ENCODE results near the gene AQP3. TPM values are rescaled to one million over a fixed set of nuclear protein-coding genes. Genes with fewer than 3 reads are reported as not detected.
A peak's percentile ranks its signal among the peaks of the same experiment; 100 is the strongest.
"Not testable (repeated sequence)": the region's sequence is repeated elsewhere in the genome, so short reads cannot be mapped to it uniquely, and the experiment has no call there.

Gene AQP3
- total RNA-seq, 1 donor from 2014 or later: 0.18 TPM

GRCh38 chr9:33419708-33420303, 27.6 kb downstream of the AQP3 start:
- no peak for DNase-seq (ENCODE audit: extremely low read depth, low read depth, low spot score)

- DNase-seq (ENCODE audit: extremely low read depth, low read depth, low spot score): no peak
These were observed 29.3 kb downstream of the AQP3 start for GRCh38 chr9:33418090-33418489.

- no peak for DNase-seq (ENCODE audit: extremely low read depth, low read depth, low spot score)
These were observed 30.4 kb downstream of the AQP3 start for GRCh38 chr9:33416996-33417395.

- DNase-seq (ENCODE audit: extremely low read depth, low read depth, low spot score): peak; percentile 7
These were observed 31.8 kb downstream of the AQP3 start for GRCh38 chr9:33415501-33416038.

GRCh38 chr9:33414889-33415500, 32.4 kb downstream of the AQP3 start:
- no peak for DNase-seq (ENCODE audit: extremely low read depth, low read depth, low spot score)

- no peak for DNase-seq (ENCODE audit: extremely low read depth, low read depth, low spot score)
These were observed 33.1 kb downstream of the AQP3 start for GRCh38 chr9:33414268-33414667.

GRCh38 chr9:33408087-33408486, 39.3 kb downstream of the AQP3 start:
- no peak for DNase-seq (ENCODE audit: extremely low read depth, low read depth, low spot score)

- no peak for DNase-seq (ENCODE audit: extremely low read depth, low read depth, low spot score)
These were observed 40.3 kb downstream of the AQP3 start for GRCh38 chr9:33407061-33407460.

GRCh38 chr9:33404788-33405362, 42.5 kb downstream of the AQP3 start:
- DNase-seq (ENCODE audit: extremely low read depth, low read depth, low spot score): no peak

- DNase-seq (ENCODE audit: extremely low read depth, low read depth, low spot score): no peak
These were observed 43.2 kb downstream of the AQP3 start for GRCh38 chr9:33403941-33404787.

GRCh38 chr9:33402371-33402770, 45.0 kb downstream of the AQP3 start, which contains the start of gene AQP7:
Gene AQP7, minus strand, starts transcription at chr9:33402568. Its CDS starts 1,306 bp downstream, at chr9:33401262.
- not testable (repeated sequence) for DNase-seq (ENCODE audit: extremely low read depth, low read depth, low spot score)

GRCh38 chr9:33401809-33402208, 45.6 kb downstream of the AQP3 start:
- not testable (repeated sequence) for DNase-seq (ENCODE audit: extremely low read depth, low read depth, low spot score)

GRCh38 chr9:33399047-33399446, 48.3 kb downstream of the AQP3 start:
- DNase-seq (ENCODE audit: extremely low read depth, low read depth, low spot score): not testable (repeated sequence)

- DNase-seq (ENCODE audit: extremely low read depth, low read depth, low spot score): not testable (repeated sequence)
These were observed 49.6 kb downstream of the AQP3 start for GRCh38 chr9:33397801-33398200.

- not testable (repeated sequence) for DNase-seq (ENCODE audit: extremely low read depth, low read depth, low spot score)
These were observed 52.1 kb downstream of the AQP3 start for GRCh38 chr9:33395159-33395879.

GRCh38 chr9:33393986-33394385, 53.4 kb downstream of the AQP3 start:
- DNase-seq (ENCODE audit: extremely low read depth, low read depth, low spot score): not testable (repeated sequence)

- no peak for DNase-seq (ENCODE audit: extremely low read depth, low read depth, low spot score)
These were observed 53.8 kb downstream of the AQP3 start for GRCh38 chr9:33393581-33393980.

- not testable (repeated sequence) for DNase-seq (ENCODE audit: extremely low read depth, low read depth, low spot score)
These were observed 54.8 kb downstream of the AQP3 start for GRCh38 chr9:33392591-33393021.

Measured in glomerular endothelial cell (primary cell).